GM19468 (cell line): ENCODE measurements around the gene TADA2B.
"Not testable (repeated sequence)": the region's sequence is repeated elsewhere in the genome, so short reads cannot be mapped to it uniquely, and the experiment has no call there.

ENCODE experiments used
- ATAC-seq: cut with Tn5 transposase; IDR thresholded peaks from one replicate; pipeline ENCODE4 v1.9.1; 2021; ENCODE audit warnings: mild to moderate bottlenecking, moderate library complexity, moderate number of reproducible peaks; ENCODE audit not compliant: unreplicated experiment; ENCODE audit errors: extremely low read depth

The TADA2B gene

GRCh38 chr4:7075962-7076695 is 33.0 kb downstream of the TADA2B start:
- no peak for ATAC-seq

- ATAC-seq = no peak
Measured at GRCh38 chr4:7076696-7077082, 33.5 kb downstream of the TADA2B start.

- no peak for ATAC-seq
Measured at GRCh38 chr4:7077371-7077770, 34.2 kb downstream of the TADA2B start.

GRCh38 chr4:7078025-7078424 is 34.9 kb downstream of the TADA2B start:
- ATAC-seq = no peak

GRCh38 chr4:7079483-7079882 is 36.3 kb downstream of the TADA2B start:
- not testable (repeated sequence) for ATAC-seq

- ATAC-seq = not testable (repeated sequence)
Measured at GRCh38 chr4:7079909-7080308, 36.7 kb downstream of the TADA2B start.

- no peak for ATAC-seq
Measured at GRCh38 chr4:7083597-7084563, 40.7 kb downstream of the TADA2B start.

GRCh38 chr4:7084564-7084961 is 41.4 kb downstream of the TADA2B start:
- ATAC-seq = not testable (repeated sequence)

GRCh38 chr4:7086384-7086783 is 43.2 kb downstream of the TADA2B start:
- no peak for ATAC-seq

GRCh38 chr4:7087036-7087435 is 43.9 kb downstream of the TADA2B start:
- no peak for ATAC-seq

- ATAC-seq = no peak
Measured at GRCh38 chr4:7089213-7089986, 46.2 kb downstream of the TADA2B start.

- no peak for ATAC-seq
Measured at GRCh38 chr4:7092026-7092425, 48.9 kb downstream of the TADA2B start.

GRCh38 chr4:7094916-7095315 is 51.7 kb downstream of the TADA2B start:
- no peak for ATAC-seq

- ATAC-seq = no peak
Measured at GRCh38 chr4:7095611-7096155, 52.5 kb downstream of the TADA2B start.

- no peak for ATAC-seq
Measured at GRCh38 chr4:7096236-7096635, 53.1 kb downstream of the TADA2B start.

- ATAC-seq = no peak
Measured at GRCh38 chr4:7101692-7102515, 58.7 kb downstream of the TADA2B start.

- not testable (repeated sequence) for ATAC-seq
Measured at GRCh38 chr4:7102516-7102909, 59.3 kb downstream of the TADA2B start.

- peak; percentile 55 for ATAC-seq
Measured at GRCh38 chr4:7103031-7103606, 59.9 kb downstream of the TADA2B start.
